Neutrophil (primary cell): ENCODE data around the gene THEMIS2.
"Not testable (repeated sequence)": the region's sequence is repeated elsewhere in the genome, so short reads cannot be mapped to it uniquely, and the experiment has no call there.

Experiments
- H3K27ac ChIP-seq: fragments of 200-600 bp; sonication (generic); 2 replicates; pipeline ENCODE4 v1.5.1; 2016; ENCODE audit warnings: mild to moderate bottlenecking, moderate library complexity
- H3K27me3 ChIP-seq: fragments of 200-600 bp; sonication (generic); 2 replicates; pipeline ENCODE4 v1.6.0; 2016; ENCODE audit warnings: mild to moderate bottlenecking
- H3K36me3 ChIP-seq: fragments of 200-600 bp; sonication (generic); 2 replicates; pipeline ENCODE4 v1.5.1; 2017
- H3K4me1 ChIP-seq, 2 experiments: fragments of 200-600 bp in 1 of 2; sonication (generic) in 1 of 2; 1 replicate in 1 of 2; 2 replicates in 1 of 2; pipeline versions ENCODE4 v1.5.1 to v1.6.1; 2013 to 2016; ENCODE audit warnings: low read depth in 1 of 2, low read length in 1 of 2, mild to moderate bottlenecking in 1 of 2, moderate library complexity in 1 of 2; ENCODE audit not compliant: control insufficient read depth in 1 of 2, insufficient read depth in 1 of 2
- H3K4me3 ChIP-seq, 2 experiments: fragments of 200-600 bp in 1 of 2; sonication (generic) in 1 of 2; 1 replicate in 1 of 2; 2 replicates in 1 of 2; pipeline ENCODE4 v1.5.1; 2013 to 2016; ENCODE audit warnings: low read depth in 1 of 2, low read length in 1 of 2, mild to moderate bottlenecking in 1 of 2, moderate library complexity in 1 of 2
- H3K9me3 ChIP-seq: fragments of 200-600 bp; sonication (generic); 2 replicates; pipeline ENCODE4 v1.5.1; 2016
- TF ChIP-seq, protein P1 (sequence below): fragments of 200-600 bp; sonication (generic); IDR thresholded peaks from 2 replicates; pipeline ENCODE4 v1.5.1; 2016; ENCODE audit warnings: antibody characterized with exemption

The THEMIS2 gene

DNA sequence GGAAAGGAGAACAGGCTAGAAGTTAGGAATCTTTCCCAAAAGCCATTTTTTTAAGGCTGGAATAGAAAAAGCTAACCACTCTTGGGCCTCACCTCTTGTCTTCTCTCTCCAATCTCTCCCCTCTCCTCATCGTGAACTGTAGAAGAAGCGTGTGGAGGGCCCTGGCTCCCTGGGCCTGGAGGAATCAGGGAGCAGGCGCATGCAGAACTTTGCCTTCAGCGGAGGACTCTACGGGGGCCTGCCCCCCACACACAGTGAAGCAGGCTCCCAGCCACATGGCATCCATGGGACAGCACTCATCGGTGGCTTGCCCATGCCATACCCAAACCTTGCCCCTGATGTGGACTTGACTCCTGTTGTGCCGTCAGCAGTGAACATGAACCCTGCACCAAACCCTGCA lies 22.4 kb upstream of the THEMIS2 start:
- Histone ChIP-seq H3K4me1 (no peaks in the 10 kb centered on the region), H3K36me3 (peaks cover 64% of the 10 kb centered on the region), H3K9me3 (no peaks in the 10 kb centered on the region), H3K4me3 (no peak overlapping the region), H3K27me3 (no peaks in the 10 kb centered on the region), H3K27ac (no peak overlapping the region)
- TF ChIP-seq, protein P1, sequence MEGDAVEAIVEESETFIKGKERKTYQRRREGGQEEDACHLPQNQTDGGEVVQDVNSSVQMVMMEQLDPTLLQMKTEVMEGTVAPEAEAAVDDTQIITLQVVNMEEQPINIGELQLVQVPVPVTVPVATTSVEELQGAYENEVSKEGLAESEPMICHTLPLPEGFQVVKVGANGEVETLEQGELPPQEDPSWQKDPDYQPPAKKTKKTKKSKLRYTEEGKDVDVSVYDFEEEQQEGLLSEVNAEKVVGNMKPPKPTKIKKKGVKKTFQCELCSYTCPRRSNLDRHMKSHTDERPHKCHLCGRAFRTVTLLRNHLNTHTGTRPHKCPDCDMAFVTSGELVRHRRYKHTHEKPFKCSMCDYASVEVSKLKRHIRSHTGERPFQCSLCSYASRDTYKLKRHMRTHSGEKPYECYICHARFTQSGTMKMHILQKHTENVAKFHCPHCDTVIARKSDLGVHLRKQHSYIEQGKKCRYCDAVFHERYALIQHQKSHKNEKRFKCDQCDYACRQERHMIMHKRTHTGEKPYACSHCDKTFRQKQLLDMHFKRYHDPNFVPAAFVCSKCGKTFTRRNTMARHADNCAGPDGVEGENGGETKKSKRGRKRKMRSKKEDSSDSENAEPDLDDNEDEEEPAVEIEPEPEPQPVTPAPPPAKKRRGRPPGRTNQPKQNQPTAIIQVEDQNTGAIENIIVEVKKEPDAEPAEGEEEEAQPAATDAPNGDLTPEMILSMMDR: no peak

DNA sequence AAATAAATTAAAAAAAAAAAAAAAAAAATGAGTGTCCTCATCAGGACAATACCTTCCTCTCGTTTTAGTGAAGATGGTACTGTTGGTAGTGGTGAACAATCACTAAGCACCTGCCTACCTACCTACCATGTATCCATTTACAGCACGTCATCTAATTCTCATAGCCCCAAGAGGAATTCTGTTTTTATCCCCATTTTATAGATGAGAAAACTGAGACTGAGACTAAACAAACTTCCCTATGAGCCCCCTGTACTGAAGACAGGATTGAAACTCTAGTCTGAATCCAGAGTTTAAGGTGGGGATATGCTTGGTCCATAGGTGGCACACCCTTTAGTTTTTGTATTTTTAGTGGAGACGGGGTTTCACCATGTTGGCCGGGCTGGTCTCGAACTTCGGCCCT lies 17.3 kb upstream of the THEMIS2 start:
- H3K4me1 ChIP-seq: peaks cover 14 to 18% of the 10 kb centered on the region in 2 experiments
- TF ChIP-seq, protein P1: no peak

GRCh38 chr1:27856561-27857343 lies 15.6 kb upstream of the THEMIS2 start:
- Histone ChIP-seq H3K4me1 (peaks cover 15 to 18% of the 10 kb centered on the region in 2 experiments), H3K4me3 (no peak overlapping the region), H3K27me3 (no peaks in the 10 kb centered on the region), H3K9me3 (no peaks in the 10 kb centered on the region), H3K27ac (no peak overlapping the region), H3K36me3 (peaks cover 3% of the 10 kb centered on the region)
- TF ChIP-seq, protein P1: no peak

More for the DNA sequence above, 17.3 kb upstream of the THEMIS2 start:
- Histone ChIP-seq H3K36me3 (peaks cover 17% of the 10 kb centered on the region), H3K27ac (no peak overlapping the region), H3K9me3 (no peaks in the 10 kb centered on the region), H3K27me3 (no peaks in the 10 kb centered on the region), H3K4me3 (no peak overlapping the region)

DNA sequence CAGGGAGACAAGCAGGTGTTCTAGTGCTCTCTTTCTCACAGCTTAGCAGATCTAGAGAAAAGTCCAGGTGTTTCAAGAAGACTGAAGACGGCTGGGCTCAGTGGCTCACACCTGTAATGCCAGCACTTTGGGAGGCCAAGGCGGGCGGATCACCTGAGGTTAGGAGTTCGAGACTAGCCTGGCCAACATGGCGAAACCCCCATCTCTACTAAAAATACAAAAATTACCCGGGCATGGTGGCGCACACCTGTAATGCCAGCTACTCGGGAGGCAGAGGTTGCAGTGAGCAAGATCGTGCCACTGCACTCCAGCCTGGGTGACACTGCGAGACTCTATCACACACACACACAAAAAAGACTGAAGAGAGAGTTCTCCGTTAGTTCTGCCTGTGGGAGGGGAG lies 14.8 kb upstream of the THEMIS2 start:
- peaks cover 23 to 26% of the 10 kb centered on the region in 2 experiments for H3K4me1 ChIP-seq

DNA sequence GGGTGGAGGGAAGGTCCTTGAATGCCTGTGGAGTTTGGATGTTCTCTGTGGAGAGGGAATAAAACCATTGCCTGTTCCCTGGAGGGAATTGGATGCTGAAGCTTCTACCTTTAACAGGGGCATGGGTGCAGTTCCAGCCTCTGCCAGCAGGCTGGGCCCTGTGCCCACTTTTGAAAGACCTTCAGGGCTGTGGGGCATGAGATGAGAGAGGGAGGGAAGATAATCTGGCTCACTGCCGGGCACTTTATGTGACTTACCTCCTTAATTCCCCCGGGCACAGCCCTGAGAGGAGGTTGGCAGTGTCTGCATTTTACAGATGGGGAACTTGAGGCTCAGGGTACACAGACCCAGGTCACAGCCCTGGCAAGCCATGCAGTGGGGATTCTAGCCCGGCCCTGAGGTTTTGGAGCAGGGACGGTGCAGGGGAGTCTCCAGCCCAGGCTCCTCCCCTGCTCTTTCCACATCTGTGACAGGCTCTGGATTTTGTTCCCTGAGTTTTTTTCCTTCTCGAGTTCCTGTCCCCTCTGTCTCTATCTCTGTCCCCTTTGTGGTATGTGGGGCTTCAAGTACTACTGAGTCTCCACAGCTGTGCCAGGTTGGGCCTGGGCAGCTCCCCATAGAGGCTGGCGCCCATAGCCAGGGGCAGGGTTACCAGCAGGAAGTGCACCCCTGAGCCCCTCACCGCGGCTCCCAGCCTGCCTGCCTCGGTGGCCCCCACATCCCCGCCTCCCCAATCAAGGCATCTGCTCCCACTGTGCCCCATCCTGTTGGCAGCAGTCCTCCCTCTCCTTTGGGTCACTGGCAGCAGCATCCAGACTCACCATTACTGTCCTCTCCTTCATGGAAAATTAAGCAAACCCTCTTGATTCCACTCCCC lies 14.0 kb upstream of the THEMIS2 start:
- peak overlapping the region in 1 of 2 experiments; percentile 21 for H3K4me3 ChIP-seq
- H3K9me3 ChIP-seq: no peaks in the 10 kb centered on the region
- TF ChIP-seq, protein P1: peak; percentile 98
- no peaks in the 10 kb centered on the region for H3K27me3 ChIP-seq
- H3K27ac ChIP-seq: peak overlapping the region; percentile 76
- no peaks in the 10 kb centered on the region for H3K36me3 ChIP-seq
- peaks cover 30 to 34% of the 10 kb centered on the region in 2 experiments for H3K4me1 ChIP-seq

More for the DNA sequence above, 14.8 kb upstream of the THEMIS2 start:
- H3K9me3 ChIP-seq, H3K4me3 ChIP-seq, H3K27me3 ChIP-seq, H3K36me3 ChIP-seq: not testable (repeated sequence)
- peak overlapping the region; percentile 76 for H3K27ac ChIP-seq
